Loucy (cell line): ENCODE data around the gene NBAS.

Experiments
- H2AFZ ChIP-seq: fragments of 200-600 bp; sonication (generic); 2 replicates; pipeline ENCODE4 v1.6.0; 2016; ENCODE audit warnings: antibody characterized with exemption, mild to moderate bottlenecking, low read length, moderate library complexity
- H3F3A ChIP-seq: fragments of 200-600 bp; 2 replicates; pipeline ENCODE4 v1.6.0; 2016; ENCODE audit warnings: antibody characterized with exemption, low read depth, mild to moderate bottlenecking
- H3K27me3 ChIP-seq: fragments of 200-600 bp; sonication (generic); 2 replicates; pipeline ENCODE4 v1.6.1; 2014; ENCODE audit warnings: low read length, mild to moderate bottlenecking; ENCODE audit not compliant: insufficient read depth, poor library complexity, severe bottlenecking
- H3K36me3 ChIP-seq: fragments of 200-600 bp; sonication (generic); 2 replicates; pipeline ENCODE4 v1.6.1; 2016; ENCODE audit warnings: low read length; ENCODE audit not compliant: insufficient read depth
- H3K4me1 ChIP-seq: fragments of 200-600 bp; sonication (generic); 2 replicates; pipeline ENCODE4 v1.5.1; 2014; ENCODE audit warnings: low read length, mild to moderate bottlenecking; ENCODE audit not compliant: insufficient read depth, poor library complexity, severe bottlenecking
- H3K4me2 ChIP-seq: fragments of 200-600 bp; sonication (generic); 2 replicates; pipeline ENCODE4 v1.6.0; 2014; ENCODE audit warnings: antibody characterized with exemption, low read length, low read depth, mild to moderate bottlenecking; ENCODE audit not compliant: poor library complexity, severe bottlenecking
- H3K4me3 ChIP-seq: fragments of 200-600 bp; sonication (generic); 2 replicates; pipeline ENCODE4 v1.5.1; 2014; ENCODE audit warnings: low read length, mild to moderate bottlenecking, mixed read lengths; ENCODE audit not compliant: poor library complexity, severe bottlenecking
- H3K79me2 ChIP-seq: fragments of 200-600 bp; sonication (generic); 2 replicates; pipeline ENCODE4 v1.6.1; 2014; ENCODE audit warnings: low read length; ENCODE audit not compliant: insufficient read depth
- H3K9ac ChIP-seq: fragments of 200-600 bp; sonication (generic); 2 replicates; pipeline ENCODE4 v1.6.0; 2014; ENCODE audit warnings: mild to moderate bottlenecking, low read depth, low read length, moderate library complexity; ENCODE audit not compliant: poor library complexity, severe bottlenecking
- H3K9me2 ChIP-seq: fragments of 200-600 bp; sonication (generic); replicated peaks from 2 replicates; pipeline ENCODE4 v1.6.1; 2016; ENCODE audit warnings: low read depth, low read length, mixed read lengths
- H3K9me3 ChIP-seq: fragments of 200-600 bp; sonication (generic); 2 replicates; pipeline ENCODE4 v1.6.1; 2014; ENCODE audit warnings: mild to moderate bottlenecking, antibody characterized with exemption, low read length, low read depth; ENCODE audit not compliant: insufficient read depth
- H4K20me1 ChIP-seq: fragments of 200-600 bp; sonication (generic); 2 replicates; pipeline ENCODE4 v1.6.0; 2014; ENCODE audit warnings: antibody characterized with exemption, low read length, mild to moderate bottlenecking; ENCODE audit not compliant: insufficient read depth, poor library complexity, severe bottlenecking
- CTCF ChIP-seq: fragments of 200-600 bp; sonication (generic); conservative IDR thresholded peaks from 2 replicates; pipeline ENCODE4 v1.5.1; 2014; ENCODE audit warnings: mild to moderate bottlenecking, antibody characterized with exemption, low read length
- EZH2phosphoT487 ChIP-seq: fragments of 200-600 bp; IDR thresholded peaks from 2 replicates; pipeline ENCODE4 v1.6.1; 2018; ENCODE audit warnings: antibody characterized with exemption, mild to moderate bottlenecking, moderate library complexity, borderline replicate concordance

NBAS gene

GRCh38 chr2:15566912-15567311, 5.8 kb upstream of the NBAS start:
- Histone ChIP-seq H4K20me1 (no peaks in the 10 kb centered on the region), H3F3A (no peaks in the 10 kb centered on the region), H2AFZ (no peak overlapping the region), H3K9me2 (no peaks in the 10 kb centered on the region), H3K9me3 (no peaks in the 10 kb centered on the region), H3K4me3 (no peak overlapping the region), H3K27me3 (no peaks in the 10 kb centered on the region), H3K4me2 (no peak overlapping the region), H3K36me3 (no peaks in the 10 kb centered on the region), H3K79me2 (no peaks in the 10 kb centered on the region), H3K9ac (no peak overlapping the region), H3K4me1 (peaks cover 9% of the 10 kb centered on the region)
- TF ChIP-seq EZH2phosphoT487 (no peak), CTCF (no peak)

GRCh38 chr2:15565994-15566671, 5.0 kb upstream of the NBAS start:
- Histone ChIP-seq H3K4me1 (peaks cover 15% of the 10 kb centered on the region), H3K9me3 (no peaks in the 10 kb centered on the region), H3K27me3 (no peaks in the 10 kb centered on the region), H3K36me3 (no peaks in the 10 kb centered on the region), H4K20me1 (no peaks in the 10 kb centered on the region), H3K9me2 (no peaks in the 10 kb centered on the region), H3K4me3 (no peak overlapping the region), H3F3A (no peaks in the 10 kb centered on the region), H3K9ac (no peak overlapping the region), H3K79me2 (peaks cover 6% of the 10 kb centered on the region; the same call in 1 of the 2 replicates), H2AFZ (no peak overlapping the region), H3K4me2 (no peak overlapping the region)
- no peak for TF ChIP-seq EZH2phosphoT487
- TF ChIP-seq CTCF: no peak

DNA sequence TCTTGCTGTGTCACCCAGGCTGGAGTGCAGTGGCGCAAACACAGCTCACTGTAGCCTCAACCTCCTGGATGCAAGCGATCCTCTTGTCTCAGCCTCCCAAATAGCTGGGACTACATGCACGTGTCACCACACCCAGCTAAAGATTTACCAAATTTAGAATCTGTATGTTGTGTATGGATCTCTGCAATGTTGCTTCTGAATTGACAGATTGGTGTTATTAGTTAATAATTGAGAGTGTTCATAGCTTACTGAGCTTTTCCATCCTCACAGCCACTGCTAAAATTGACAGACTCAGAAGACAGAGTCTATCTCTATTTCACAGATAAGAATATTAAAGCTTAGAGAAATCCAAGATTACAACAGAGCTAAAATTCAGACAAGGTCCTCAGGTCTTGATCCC, 4.3 kb upstream of the NBAS start:
- no peak overlapping the region for H3K9ac ChIP-seq
- no peak overlapping the region for H3K4me2 ChIP-seq
- no peaks in the 10 kb centered on the region for H3K9me2 ChIP-seq
- peaks cover 15% of the 10 kb centered on the region for H3K4me1 ChIP-seq
- no peaks in the 10 kb centered on the region for H4K20me1 ChIP-seq
- H3K36me3 ChIP-seq: no peaks in the 10 kb centered on the region
- H3K27me3 ChIP-seq: no peaks in the 10 kb centered on the region
- no peaks in the 10 kb centered on the region for H3K9me3 ChIP-seq
- H2AFZ ChIP-seq: no peak overlapping the region
- no peak overlapping the region for H3K4me3 ChIP-seq
- TF ChIP-seq CTCF (no peak), EZH2phosphoT487 (no peak)
- H3K79me2 ChIP-seq: peaks cover 13% of the 10 kb centered on the region
- no peaks in the 10 kb centered on the region for H3F3A ChIP-seq
